Stimulated activated CD8-positive, alpha-beta memory T cell treated with anti-CD3 and anti-CD28 coated beads, Interleukin-15, amount 100 ng/mL, for 24 hours (primary cell): ENCODE data around the gene PLEKHN1.
A peak's percentile ranks its signal among the peaks of the same experiment; 100 is the strongest.
"Not testable (repeated sequence)": the region's sequence is repeated elsewhere in the genome, so short reads cannot be mapped to it uniquely, and the experiment has no call there.

Source experiments
- DNase-seq: peaks from one replicate; pipeline ENCODE4 v3.0.0-alpha.2; 2020; ENCODE audit warnings: low read depth

The PLEKHN1 gene

DNA sequence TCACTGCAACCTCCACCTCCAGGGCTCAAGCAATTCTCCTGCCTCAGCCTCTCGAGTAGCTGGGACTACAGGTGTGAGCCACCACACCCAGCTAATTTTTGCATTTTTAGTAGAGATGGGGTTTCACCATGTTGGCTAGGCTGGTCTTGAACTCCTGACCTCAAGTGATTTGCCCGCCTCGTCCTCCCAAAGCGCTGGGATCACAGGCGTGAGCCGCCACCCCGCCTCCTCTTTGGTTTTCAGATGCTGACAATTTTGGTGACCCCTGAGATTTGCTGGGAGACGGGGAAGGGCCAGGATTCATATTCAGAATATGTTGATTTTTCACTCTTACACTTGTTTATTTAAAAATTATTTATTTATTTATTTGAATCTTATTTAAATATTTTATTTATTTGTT lies 43.8 kb downstream of the PLEKHN1 start:
- DNase-seq, result not testable (repeated sequence)

DNA sequence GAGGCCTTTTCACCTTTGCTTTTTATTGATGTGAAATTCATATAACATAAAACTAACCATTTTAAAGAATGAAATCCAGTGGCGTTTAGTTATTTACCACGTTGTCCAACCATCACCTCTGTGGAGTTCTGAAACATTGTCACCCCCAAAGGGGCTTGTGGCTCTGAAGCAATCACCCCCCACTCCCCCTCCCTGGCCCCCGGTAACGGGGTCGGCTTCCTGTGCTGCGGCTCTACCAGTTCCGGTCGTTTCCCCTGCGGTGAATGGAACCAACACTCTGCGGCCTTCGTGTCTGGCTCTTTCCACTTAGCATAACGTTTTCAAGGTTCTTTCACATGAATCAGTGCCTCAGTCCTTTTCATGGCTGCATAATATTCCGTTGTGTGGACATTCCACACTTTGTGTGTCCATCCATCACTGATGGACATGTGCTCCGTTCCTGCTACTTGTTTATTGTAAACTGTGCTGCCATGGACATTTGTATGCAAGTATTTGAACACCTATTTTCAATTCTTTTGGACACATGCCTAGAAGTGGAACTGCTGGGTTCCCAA lies 45.2 kb downstream of the PLEKHN1 start:
- DNase-seq, result no peak

DNA sequence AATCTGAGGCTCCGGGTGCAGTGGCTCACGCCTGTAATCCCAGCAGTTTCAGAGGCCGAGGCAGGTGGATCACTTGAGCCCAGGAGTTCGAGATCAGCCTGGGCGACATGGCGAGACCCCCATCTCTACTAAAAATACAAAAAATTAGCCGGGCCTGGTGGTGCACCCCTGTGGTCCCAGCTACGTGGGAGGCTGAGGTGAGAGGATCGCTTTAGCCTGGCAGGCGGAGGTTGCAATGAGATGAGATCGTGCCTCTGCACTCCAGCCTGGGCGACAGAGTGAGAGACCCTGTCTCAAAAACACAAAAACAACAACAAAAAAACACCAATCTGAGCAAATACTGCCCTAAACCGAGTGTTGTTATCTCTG lies 46.4 kb downstream of the PLEKHN1 start:
- not testable (repeated sequence) for DNase-seq

DNA sequence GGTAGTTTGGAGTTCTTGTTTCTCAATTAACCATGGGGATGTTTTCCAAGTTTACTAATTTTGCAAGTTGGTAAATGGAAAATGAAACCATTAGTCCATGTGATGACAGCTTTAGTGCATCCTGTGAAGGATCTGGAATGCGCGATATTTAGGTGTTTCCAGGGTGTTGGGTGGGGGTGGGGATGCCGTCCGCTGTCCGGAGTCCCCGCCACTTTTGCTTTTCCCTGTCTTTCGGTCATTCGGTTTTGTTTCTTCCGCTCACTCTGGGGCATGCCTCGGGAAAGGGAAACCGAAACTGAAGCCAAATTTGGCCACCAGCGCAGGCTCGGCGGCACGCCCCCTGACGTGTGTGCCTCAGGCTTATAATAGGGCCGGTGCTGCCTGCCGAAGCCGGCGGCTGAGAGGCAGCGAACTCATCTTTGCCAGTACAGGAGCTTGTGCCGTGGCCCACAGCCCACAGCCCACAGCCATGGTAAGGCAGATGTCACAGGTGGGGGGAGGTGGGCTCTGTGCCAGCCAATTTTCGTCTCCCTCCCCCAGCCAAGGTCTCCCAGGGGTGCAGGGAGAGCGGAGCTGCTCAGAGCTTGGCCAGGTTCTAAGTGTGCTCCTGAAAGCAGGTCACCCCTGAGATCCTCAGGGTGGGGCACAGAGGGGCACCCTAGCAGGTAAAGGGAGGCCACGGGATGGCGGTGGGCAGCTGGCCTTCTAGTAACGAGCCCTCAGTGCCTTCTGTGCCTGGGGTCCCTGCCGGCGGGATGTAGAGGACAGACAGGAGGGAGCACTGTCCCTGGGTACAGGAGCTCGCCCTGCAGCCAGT lies 47.0 kb downstream of the PLEKHN1 start, which contains the start of gene ISG15:
ISG15 (plus strand) TSS at position 393 of the 817 bp plus-strand sequence; CDS start at position 470, 77 bp downstream.
- peak; percentile 62 for DNase-seq

DNA sequence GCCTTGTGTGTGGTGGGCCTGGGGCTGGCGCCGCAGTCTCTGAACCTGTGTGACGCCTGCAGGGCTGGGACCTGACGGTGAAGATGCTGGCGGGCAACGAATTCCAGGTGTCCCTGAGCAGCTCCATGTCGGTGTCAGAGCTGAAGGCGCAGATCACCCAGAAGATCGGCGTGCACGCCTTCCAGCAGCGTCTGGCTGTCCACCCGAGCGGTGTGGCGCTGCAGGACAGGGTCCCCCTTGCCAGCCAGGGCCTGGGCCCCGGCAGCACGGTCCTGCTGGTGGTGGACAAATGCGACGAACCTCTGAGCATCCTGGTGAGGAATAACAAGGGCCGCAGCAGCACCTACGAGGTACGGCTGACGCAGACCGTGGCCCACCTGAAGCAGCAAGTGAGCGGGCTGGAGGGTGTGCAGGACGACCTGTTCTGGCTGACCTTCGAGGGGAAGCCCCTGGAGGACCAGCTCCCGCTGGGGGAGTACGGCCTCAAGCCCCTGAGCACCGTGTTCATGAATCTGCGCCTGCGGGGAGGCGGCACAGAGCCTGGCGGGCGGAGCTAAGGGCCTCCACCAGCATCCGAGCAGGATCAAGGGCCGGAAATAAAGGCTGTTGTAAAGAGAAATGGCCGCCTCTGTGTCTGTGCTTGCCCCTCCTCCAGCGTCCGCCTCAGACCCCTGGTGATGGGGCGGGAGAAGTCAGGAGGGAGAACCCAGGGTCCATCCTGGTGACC lies 47.8 kb downstream of the PLEKHN1 start:
- DNase-seq, result no peak

DNA sequence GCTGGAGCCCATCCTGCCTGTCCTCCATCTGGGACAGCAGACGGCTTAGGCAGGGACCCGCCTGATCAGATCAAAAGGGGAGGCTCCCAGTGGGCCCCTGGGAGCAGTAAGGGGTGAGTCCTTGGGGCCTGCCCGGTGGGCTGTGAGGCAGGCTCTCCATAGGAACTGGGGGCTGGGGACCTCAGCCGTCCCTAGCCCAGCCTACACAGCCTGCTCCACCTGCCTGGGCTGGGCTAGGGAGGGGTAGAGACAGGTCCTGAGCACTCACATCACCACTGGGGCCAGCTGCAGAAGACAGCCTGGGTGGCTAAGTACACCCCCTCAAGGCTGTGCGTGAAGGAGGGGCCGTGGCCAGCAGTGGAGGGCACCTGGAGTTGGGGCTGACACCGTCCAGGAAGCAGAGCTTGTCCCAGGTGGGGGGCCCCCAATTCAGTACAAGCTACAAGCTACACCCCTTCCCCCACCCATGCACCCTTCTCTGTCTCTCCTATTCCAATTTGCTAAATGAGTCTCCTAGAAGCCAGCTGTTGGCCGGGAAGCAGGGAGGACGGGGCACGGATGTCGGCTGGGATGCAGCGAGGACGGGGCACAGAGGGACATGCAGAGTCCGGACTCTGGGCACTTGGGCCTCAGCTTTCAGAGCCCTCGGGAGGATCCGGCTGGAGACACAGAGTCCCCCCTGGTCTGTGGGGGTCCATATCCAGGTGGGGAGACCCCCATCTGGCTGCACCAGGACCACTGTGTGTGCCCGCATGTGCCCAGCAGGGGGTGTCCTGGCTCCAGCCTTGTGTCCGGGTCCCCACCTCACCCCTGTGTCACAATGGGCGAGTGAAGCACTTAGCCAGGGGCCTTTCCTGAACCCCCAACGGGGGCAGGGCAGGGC lies 48.8 kb downstream of the PLEKHN1 start:
- DNase-seq, result no peak

DNA sequence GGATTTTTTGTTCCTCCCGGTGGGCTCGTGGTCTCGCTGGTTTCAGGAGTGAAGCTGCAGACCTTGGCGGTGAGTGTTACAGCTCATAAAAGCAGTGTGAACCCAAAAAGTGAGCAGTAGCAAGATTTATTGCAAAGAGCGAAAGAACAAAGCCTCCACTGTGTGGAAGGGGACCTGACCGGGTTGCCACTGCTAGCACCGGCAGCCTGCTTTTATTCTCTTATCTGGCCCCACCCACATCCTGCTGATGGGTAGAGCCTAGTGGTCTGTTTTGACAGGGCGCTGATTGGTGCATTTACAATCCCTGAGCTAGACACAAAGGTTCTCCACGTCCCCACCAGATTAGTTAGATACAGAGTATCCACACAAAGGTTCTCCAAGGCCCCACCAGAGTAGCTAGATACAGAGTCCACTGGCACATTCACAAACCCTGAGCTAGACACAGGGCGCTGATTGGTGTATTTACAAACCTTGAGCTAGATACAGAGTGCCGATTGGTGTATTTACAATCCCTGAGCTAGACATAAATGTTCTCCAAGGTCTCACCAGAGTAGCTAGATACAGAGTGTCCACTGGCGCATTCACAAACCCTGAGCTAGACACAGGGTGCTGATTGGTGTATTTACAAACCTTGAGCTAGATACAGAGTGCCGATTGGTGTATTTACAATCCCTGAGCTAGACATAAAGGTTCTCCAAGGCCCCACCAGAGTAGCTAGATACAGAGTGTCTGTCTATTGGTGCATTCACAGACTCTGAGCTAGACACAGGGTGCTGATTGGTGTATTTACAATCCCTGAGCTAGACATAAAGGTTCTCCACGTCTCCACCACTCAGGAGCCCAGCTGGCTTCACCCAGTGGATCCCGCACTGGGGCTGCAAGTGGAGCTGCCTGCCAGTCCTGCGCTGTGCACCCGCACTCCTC lies 51.4 kb downstream of the PLEKHN1 start:
- not testable (repeated sequence) for DNase-seq

DNA sequence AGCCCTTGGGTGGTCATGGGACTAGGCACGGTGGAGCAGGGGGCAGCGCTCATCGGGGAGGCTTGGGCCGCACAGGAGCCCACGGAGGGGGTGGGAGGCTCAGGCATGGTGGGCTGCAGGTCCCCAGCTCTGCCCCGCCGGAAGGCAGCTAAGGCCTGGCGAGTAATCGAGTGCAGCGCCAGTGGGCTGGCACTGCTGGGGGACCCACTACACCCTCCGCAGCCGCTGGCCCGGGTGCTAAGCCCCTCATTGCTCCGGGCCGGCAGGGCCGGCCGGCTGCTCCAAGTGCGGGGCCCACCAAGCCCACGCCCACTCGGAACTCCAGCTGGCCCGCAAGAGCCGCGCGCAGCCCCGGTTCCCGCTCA lies 52.0 kb downstream of the PLEKHN1 start:
- DNase-seq, result not testable (repeated sequence)

DNA sequence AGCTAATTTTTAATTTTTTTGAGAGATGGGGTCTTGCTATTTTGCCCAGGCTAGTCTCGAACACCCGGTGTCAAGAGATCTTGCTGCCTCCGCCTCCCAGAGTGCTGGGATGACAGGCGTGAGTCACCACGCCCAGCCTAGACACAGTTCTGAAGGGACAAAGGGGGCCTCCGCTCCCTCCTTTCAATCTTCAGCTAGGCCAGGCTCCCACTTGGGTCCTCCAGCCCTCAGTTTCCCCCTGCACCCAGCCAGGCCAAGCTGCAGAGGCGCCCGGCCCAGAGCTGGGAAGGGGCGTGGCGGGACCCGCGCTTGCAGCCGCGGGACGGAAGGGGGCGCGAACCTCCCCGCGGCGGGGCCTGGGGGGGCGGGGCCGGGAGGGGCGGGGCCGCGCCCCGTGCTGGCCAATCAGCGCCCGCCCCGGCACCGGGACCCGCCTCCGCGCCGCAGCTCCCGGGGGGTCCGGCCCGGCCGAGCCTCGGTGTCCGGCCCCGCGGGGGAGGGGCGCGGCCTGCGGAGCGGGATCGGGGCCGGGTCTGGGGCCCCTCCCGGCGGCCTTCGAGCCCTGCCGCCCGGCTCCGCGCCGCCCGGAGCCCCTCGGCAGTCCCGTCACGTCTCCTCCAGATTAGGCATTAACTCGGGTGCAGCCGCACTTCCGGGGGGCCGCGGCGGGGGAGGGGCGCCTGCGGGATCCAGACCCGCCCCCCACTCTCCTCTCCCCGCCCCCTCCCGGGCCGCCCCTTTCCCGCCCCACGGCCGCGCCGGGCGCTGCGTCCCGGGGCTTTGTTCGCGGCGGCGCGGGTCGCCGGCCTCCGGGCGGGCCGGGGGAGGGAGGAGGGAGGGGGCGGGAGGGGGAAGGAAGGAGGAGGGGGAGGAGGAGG lies 53.1 kb downstream of the PLEKHN1 start:
- peak; percentile 58 for DNase-seq

DNA sequence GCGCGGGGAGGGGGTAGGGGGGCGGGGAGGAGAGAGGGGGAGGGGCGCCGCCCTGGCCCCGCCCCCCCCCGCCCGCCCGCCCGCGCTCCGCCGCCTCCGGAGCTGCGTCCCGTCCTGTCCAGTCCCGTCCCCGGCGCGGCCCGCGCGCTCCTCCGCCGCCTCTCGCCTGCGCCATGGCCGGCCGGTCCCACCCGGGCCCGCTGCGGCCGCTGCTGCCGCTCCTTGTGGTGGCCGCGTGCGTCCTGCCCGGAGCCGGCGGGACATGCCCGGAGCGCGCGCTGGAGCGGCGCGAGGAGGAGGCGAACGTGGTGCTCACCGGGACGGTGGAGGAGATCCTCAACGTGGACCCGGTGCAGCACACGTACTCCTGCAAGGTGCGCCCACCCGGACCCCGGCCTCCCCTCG lies 53.7 kb downstream of the PLEKHN1 start, which contains the start of gene AGRN:
AGRN (plus strand) TSS at position 121 of the 405 bp plus-strand sequence; CDS start at position 174, 53 bp downstream.
- DNase-seq, result no peak

DNA sequence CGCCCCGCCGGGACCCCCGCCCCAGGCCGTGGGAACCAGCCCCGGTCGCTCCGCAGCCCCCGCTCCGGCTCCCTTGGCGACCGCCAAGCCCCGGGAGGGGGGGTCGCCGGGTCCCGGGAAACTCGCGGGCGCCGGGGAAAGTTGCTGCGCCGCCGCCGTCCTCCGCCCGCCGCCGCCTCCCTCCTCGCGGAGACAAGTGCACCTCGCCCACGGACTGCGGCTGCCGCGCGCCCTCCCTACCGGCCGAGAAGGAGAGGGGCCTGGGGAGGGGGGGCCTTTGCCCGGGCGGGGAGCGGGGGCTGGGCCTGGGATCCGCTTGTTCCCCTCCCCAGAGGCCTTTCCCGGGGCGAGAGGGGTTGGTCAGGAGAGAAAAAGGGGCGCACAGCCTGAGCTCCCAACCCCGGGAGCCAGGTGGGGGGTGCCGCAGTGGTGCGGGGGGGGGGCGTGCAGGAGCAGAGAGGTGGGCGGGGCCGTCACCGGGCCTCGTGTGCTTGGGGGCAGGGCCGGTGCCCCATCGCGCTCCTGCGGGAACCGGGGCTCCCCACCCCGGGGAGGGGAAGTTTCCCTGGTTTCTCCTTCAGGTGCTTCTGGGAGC lies 54.2 kb downstream of the PLEKHN1 start:
- DNase-seq, result no peak

DNA sequence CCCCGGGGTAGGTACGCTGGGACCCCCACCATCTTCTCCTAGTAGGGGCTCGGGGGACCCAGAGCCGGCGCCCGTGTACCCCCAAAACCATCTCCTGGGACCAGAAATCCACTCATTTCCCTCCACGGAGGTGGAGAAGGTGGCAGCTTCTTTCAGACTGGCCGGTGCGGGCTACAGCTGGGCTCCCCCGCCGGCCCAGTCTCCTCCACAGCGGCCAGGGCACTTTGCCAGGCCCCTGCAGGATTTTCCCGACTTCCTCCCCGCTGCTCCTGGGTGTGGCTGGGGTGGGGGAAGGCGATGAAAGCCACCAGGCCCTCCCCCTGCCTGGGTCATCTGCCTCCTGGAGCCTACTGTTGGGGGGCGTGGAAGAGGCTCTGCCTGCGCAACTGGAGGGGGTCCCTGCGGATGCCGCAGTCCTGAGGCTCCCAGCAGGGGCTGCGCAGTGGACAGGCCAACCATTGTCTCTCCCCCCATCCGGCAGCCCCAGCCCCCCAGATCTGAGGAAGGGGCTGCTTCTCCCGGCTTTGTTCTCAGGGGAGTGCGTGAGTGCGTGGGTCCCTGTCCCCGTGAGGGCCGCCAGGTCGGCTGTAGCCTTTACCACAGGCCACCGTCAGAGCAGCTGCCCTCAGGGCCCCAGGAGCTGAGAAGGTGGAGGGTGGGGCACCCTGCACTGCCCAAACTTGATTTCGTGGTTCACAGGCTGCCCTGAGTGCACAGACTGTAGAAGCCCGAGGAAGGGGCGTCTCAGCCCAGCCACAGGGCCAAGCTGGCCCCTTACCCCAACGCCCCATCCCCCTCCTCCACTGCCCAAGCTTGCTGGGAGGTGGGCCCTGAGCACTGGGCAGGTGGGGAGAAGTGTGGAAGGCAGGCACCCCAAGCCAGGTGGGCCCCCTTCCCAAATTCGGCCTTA lies 55.0 kb downstream of the PLEKHN1 start:
- no peak for DNase-seq

DNA sequence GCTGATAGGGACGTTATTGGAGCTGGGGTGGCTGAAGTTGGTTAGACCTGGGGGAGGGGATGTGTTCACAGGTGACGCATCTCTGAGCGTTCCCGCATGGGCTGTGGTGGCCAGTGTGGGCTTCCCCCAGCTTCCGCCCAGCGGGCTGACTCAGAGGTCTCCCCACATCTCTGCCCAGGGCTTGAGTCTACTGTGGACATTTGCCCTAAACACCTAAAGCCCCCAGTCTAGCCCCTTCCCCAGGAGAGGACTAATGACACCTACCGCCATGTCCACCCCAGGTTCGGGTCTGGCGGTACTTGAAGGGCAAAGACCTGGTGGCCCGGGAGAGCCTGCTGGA lies 55.6 kb downstream of the PLEKHN1 start:
- no peak for DNase-seq

DNA sequence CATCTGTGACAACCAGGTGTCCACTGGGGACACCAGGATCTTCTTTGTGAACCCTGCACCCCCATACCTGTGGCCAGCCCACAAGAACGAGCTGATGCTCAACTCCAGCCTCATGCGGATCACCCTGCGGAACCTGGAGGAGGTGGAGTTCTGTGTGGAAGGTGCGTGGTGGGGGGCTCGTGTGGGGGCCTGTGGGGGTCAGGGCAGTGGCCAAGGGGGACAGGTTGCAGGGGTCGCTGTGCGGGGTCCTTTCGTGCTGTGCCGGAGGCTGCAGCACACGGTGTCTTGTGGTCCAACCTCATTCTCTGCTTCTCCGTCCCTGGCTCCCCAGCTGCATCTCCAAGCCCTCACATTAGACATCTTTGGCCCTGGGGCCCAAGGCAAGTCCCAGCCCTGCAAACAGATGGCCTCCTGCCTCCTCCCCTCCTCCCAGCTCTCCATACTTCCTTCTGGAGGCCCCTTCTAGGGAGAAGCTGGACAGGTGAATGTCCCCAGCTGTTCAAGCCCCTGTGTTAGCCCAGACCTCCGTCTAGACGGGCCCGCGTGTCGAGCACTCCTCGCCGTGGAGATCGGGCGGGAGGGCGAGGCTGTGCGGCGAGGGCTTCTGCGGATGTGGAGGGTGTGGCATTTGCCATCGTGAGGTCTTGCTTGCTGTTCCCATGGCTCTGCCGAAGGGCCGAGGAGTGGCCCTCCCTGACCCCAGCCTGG lies 56.2 kb downstream of the PLEKHN1 start:
- no peak for DNase-seq

DNA sequence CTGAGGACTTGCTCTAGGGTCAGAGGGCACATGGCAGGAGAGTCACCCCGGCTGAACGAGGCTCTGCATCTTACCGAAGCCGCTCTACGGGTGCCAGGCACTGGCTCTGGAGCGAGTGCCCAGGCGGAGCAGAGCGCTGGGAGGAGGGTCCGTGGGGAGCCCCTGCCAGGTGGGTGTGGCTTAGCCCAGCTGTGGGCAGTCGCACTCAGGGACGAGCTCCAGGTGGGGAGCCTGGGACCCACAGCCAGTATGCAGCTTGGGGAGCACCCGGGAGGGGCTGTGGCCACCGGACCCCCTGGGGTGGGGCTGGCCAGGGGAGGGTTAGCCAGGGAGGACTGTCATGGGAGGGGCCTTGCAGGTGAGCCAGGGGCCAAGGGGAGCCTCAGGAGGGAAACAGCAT lies 57.4 kb downstream of the PLEKHN1 start:
- DNase-seq, result no peak

DNA sequence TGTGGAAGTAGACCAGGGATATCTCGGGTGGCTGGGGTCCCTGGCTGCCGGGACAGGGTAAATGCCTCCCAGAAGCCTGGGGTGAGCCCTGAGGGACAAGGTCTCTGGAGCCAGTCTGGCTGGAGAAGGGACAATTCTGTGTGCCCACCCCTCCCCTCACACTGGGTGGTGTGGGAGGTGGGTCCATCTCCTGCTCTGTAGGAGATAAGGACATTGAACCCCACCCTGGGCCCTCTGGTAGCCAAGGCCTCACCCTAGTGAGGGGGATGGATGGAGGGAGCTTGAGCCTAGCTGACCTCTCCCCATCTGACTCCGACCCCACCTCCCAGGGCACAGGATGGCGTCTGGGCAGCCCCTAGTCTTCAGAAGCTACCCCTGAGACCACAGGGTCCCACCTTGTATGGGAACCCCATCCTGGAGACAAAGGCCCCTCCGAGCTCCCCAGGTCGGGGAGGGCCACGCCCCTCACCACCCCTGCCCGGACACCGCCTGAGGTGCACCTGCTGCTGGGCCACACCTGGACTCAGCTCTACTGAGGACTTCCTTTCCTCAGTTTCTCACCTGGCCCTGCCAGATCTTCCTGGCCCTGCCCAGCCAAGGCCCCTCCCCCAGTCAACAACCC lies 58.0 kb downstream of the PLEKHN1 start:
- DNase-seq, result no peak
